ENCODE results near the gene MOB2.
"Not testable (repeated sequence)": the region's sequence is repeated elsewhere in the genome, so short reads cannot be mapped to it uniquely, and the experiment has no call there.

Gene MOB2

DNA sequence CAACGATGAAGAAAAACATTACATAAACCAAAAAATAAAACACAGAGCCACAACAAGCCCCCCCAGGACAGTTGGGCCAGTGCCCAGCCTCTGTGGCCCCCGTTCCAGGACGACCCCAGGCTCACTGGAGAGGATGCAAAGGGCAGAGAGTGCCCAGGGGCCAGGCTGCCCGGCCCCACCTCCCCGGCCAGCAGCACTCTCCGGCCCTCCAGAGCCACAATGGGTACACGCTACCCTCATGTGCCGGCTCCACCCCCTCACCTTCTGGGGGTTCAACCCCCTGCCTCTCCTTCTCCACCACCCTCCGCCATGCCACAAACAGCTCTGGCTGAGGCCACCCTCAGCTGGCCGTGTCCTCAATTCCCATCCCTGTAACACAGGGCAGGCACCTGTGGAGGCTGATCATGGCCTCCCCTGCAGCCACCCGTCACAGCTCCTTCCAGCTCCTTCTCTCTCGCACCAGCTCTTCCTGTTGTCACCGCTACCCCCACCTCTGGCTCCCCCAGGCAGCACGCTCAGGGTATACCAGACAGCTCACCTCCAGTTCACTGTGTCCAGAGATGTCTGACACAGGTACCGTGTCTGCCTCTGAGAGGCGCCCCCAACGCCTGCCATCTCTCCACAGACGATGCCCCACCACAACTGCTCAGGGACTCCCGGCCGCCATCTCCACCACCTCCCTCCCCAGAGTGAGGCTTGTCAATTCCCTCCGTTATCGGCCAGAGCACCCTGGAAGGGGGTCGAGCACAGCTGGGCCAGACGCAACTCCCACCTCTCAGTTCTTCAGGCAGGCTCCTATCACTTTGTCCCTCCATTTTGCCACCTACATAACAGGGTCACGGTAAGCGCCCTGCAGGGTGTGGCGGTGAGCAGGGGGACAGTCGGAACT, 30.8 kb upstream of the MOB2 start:
- no peak for DNase-seq

DNA sequence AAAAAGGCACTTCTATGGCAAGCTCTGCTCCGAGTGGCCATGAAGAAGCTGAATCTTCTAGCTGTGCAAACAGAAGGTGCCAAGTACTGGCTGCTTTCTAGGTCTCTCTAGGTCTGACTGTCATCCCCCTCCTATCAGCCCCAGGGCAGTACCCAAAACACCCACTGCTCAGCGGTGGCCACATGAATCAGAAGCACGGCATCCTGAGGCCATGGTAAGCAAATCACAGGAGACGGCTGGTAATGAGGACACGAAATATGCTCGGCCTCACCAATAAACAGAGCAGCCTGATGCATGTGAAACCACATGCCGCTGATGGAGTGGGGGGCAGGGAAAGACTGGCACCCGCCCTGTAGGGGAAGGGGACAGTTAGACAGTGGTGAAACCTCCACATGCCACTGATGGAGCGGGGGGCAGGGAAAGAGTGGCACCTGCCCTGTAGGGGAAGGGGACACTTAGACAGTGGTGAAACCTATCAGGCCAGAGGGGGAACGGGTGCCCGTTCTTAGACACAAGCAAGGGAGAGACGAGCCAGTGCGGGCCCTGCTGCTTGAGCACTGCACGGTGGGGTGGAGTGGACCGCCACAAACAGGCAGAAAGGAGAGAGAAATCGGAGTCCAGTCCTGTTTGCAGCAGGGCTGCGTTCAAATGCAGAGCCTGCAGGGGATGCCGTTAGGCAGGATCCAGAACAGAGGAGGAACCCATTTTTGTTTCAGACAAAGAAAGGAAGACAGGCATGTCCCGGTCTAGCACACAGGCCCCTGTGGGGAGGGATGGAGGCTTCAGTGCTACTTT, 29.9 kb upstream of the MOB2 start:
- DNase-seq, result no peak

DNA sequence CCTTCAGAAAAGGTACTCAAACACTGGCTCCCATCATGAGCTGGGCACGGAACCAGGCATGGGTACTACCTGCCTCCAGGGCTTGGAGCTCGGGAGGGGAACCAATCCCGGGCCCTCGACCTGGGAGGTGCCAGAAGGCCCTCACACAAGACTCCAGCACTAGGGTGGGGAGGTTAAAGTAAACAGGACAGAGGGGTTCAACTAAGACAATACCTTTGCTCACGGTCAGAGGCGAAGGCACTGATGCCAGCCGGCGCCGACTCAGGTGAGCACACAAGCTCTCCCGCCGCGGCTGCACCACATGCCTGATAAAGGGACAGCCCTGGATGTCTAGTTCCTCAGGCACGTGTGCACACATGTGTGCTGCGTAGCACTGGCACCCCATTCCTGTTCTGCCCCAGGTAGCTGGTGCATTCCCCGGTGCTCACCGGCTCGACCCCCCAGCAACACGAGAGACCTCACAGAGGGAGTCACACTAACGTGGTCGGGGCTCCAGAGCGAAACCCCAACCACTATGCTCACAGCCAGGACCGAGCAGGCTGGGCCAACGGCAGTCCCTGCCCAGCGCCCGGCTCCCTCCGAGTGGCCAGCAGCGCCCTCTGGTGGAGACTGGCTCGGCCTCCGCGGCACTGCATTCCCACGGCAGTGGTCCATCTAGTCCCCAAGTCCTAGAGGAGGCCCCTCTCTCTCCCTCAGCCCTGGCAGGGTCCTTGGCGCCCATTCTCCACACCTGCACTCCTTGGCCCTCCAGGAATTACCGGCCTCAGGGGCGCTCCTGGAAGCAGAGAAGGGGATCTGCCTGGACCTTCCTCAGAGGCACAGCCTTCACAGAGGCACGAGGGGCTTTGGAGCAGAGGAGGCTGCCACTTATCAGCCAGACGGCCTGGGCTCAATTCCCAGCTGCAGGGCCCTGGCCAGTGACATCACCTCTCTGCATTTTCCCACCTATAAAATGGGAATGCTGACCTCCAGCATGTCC, 28.8 kb upstream of the MOB2 start:
- DNase-seq, result peak; percentile 77

DNA sequence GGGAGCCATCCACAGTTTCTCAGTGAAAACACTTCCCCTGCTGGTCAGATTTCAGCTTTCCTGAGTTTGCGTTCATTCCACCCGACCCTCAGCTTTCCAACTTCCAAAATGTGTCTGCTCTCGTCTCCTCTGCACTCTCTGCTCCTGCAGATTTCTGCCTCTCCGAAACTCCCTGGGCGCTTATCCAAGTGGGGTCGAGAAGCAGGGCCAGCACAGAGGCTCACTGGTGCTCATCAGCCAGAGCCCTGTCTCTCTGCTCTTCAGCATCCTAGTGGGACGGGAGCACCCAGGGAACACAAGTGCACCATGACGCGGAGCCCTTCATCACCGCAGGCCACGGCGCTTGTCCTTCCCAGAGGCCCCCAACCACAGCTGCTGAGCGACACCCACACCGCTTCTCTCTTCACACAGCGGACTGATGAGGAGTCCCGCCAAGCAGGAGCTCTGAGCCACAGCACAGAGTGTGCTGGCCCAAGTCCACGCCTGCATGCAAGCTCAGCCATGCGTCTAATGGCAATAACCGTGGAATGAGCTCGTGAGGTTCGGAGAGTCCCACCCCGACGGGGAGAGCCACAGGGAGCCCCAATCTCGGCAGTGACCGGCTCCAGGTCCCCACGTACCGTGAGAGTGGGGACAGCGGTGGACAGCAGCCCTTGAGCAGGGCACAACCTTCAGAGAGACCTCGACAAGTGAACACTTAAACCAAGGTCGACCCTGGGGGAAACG, 27.9 kb upstream of the MOB2 start:
- no peak for DNase-seq

DNA sequence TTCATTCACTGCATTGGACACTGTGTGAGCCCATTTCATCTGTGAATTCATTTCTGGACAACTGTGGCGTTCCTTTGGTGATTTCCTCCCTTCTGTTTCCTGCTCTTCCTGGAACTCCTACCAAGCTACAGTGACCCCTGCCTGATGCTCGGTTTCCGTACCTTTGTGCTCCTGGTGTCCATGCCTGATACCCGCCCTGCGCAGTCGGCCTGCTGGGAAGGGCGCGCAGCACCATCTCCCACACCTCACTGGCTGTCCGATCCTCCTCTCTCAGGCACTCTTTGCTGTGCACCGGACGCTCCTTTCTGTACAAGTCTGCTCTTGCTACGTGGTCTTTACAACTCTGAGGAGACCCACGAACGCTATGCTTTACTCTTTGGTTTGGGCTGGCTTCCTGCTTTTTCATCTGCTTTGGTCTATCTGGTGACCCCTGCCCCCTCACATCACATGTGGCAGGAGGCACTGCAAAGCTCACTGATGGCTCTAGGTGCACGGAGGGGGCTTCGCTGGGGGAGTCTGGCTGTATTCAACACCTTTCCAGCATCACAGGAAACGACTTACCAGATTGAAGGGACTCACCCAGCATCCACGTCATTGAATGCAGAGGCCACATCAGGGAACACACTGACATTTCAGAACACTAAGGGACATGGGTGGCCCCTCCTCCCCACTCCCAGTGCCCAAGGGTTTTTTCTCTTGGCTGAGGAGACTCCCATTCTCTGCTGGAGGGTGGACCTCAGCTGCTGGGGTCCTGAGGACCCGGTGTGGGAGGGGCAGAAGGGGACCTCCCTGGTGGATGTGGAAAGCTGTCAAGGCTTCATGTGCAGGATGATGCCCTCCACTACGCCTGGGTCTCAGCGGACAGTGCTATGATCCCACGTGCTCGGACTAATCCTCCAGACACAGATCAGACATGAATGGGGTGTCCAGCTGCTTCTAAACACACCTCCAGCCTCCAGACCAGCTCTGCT, 27.0 kb upstream of the MOB2 start:
- no peak for DNase-seq

DNA sequence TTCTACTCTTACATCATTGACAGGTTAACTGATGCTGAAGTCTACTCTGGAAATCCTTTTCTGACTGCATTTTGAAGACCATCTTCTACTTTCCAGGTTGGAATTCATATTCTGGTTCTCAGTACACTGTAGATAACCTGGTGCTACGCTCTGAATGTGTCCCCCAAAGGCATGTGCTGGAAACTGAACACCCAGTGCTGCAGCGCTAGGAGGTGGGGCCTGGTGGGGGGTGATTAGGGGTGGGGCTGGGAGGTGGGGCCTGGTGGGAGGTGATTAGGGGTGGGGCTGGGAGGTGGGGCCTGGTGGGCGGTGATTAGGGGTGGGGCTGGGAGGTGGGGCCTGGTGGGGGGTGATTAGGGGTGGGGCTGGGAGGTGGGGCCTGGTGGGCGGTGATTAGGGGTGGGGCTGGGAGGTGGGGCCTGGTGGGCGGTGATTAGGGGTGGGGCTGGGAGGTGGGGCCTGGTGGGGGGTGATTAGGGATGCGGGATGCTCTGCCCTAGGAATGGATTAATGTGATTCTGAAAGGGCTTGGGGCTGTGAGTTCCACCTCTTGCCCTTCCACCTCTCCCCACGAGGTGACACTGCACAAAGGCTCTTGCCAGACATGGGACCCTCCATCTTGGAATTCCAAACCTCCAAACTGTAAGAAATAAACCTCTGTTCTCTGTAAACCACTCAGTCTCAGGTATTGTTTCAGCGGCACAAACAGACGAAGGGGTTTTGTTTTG, 26.1 kb upstream of the MOB2 start:
- DNase-seq, result not testable (repeated sequence)

DNA sequence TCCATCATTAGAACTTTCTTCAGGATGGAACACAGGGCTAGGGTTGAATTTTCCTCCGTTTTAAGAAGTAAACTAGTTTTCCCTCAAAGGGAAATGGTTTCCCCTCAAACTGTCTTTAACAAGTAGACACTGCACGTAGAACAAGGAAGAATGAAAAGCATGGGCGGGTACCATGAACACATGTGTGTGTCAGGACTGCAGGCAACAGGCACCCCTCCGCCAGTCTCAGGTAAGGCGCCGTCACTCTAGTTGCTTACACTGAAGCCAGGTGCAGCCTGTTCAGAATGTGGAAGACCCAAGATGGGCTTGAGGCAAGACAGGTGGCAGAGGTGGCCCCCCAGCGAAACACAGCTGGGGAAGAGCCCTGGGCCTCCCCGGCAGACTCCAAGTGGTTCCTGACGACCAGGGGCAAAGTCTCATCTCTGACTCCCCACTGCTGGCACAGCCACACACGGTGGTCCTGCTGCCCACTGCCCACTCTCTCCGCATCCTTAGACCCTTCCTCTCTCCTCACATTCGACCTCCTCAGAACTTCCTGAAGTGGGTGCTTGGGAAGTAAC, 25.4 kb upstream of the MOB2 start:
- DNase-seq, result no peak

DNA sequence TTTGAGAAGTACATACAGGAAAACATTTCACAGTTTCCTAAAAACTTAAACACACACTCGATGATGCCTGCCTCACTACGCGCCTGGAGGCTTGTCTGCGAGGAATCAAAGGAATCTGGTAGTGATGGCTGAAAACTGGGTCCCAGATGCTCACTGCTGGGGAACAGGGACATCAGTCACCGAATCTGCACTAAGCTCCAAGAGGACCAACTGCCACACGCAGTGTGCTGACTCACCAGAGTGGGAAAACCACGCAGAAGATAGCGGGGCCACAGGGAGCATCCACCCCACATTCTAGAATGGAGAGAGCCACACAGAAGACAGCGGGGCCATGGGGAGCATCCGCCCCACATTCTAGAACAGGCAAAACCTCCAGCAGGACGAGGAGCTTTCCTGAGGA, 24.3 kb upstream of the MOB2 start:
- DNase-seq, result no peak

DNA sequence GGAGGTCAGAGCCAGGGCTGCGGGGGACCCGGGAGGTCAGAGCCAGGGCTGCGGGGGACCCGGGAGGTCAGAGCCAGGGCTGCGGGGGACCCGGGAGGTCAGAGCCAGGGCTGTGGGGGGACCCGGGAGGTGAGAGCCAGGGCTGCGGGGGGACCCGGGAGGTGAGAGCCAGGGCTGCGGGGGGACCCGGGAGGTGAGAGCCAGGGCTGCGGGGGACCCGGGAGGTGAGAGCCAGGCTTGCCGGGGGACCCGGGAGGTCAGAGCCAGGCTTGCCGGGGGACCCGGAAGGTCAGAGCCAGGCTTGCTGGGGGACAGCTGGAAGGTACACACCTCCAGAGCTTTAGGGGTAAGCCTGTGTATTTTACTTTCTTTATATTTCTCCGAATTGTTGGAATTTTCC, 23.8 kb upstream of the MOB2 start:
- not testable (repeated sequence) for DNase-seq

DNA sequence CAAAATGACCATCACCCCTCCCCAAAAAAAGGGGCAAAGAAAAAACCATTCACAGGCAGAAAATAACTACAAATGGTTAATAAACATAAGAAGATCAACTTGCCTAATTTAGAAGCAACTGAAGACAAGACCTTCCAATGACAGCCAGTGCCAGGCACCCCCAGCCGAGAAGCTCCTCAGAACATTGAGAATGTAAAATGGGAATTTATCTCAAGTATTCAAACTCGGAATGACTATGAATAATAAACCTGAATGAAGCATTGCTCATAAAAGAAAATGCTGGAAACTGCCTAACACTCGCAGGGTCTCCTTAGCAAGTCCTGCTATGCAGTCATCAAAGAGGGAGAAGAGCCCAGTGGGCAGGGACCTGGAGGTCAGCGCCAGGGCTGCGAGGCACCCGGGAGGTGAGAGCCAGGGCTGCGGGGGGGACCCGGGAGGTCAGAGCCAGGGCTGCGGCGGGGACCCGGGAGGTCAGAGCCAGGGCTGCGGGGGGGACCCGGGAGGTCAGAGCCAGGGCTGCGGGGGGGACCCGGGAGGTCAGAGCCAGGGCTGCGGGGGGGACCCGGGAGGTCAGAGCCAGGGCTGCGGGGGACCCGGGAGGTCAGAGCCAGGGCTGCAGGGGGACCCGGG, 23.2 kb upstream of the MOB2 start:
- no peak for DNase-seq

DNA sequence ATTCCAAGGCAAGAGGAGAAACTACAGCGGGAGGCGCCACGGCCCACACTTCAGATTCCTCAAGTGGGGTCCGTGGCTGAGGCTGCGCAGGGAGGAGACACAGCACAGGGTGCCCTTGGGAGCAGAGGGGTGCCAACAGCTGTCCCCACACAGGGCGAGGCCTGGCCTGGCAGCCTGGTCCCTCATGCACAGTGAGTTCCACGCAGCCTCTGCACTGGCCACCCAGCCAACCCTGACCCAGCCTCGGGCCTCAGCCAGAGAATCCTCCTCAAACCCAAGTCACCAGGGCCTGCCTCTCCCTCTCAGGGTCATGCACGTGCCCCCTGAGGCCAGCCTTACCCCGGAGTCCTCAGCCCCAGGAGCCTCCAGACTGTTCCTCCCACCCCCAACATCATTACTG, 22.4 kb upstream of the MOB2 start:
- no peak for DNase-seq

DNA sequence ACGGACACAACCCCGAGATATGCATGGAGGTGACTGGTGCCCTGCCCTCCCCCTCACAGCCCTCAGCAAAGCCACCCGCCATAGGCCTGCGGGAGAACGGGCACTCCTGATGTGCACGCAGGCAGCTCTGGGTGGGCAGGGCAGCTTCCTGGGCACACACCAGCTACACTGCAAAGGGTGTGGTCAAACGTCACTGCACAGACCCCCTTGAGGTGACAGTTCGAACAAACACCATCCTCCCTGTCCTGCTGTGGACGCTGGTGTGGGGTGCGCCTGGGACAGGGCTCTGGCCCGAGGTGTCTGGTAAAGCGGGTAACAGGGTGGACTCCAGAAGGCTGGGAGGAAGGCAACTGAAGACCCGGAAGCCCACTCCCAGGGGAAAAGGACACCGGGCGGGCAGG, 21.9 kb upstream of the MOB2 start:
- no peak for DNase-seq

DNA sequence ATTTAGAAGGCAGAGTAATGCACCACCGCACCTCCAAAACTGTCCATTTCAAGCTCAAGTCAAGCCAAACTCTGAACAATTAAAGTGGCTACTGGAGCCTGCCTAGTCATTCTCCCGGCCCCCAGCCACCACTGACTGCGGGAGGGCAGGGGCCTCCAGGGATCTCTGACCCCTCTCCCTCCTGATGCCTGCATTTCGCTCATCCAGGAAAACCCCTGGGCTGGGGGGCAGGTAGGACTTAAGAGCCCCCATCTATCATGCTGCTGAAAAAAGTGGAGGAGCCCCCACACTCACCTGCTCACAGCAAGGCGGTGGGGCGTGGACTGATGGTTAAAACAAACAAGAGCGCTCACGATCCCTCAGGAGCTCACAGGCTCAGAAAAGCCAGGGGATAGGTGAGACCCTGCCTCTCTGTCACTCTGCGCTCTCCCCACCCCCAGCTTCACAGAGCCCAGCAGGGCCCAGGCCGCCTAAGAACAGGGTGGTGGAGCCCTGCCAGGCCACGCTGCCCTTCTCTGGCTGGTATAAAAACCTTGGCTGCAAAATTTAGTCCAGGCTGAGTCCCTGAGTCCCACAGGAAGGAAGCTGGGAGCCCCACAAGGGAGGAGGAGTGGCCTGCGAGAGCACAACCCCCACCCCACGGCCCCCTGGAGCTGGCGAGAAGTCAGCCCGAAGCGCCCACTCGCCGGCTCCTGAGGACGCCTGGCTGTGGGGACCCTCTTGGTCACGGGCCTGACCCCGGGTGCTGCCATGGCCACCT, 21.0 kb upstream of the MOB2 start:
- no peak for DNase-seq

DNA sequence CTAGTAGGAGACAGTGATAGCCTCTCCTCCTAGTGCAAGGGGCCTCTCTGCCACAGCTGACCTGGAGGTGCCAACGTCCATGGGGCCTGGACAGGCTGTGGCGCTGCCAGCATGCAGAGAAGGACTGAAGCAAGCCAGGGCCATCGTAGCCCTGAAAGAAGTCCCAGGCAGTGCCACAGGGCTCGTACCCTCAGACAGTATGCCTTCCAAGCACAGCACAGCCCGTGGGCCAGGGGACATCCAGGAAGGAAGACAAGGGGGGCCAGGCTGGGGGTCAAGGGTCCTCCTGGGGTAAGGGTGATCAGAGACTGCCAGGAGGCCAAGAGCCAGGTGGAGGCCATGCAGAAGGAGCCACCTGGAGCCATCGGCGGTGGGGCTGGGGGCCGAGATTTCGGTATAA, 20.4 kb upstream of the MOB2 start:
- DNase-seq, result no peak

DNA sequence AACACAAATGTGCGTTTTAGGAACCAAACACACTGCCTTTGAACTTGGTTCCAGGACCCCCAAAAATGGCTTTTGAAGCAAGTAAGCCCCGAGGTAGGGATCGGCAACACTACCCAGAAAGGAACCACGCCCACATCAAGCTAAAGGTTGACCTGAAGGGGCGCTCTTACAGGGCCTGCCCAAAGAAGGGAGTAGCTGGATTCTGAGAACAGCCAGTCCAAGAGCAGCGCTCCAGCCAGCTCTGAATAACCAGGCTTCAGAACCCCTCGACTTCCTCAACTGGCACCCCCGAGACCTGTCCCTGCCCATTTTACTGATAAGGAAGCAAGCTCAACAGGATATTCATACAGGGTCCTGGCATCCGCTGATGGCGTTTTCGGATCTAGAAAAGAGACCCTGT, 18.9 kb upstream of the MOB2 start:
- no peak for DNase-seq

DNA sequence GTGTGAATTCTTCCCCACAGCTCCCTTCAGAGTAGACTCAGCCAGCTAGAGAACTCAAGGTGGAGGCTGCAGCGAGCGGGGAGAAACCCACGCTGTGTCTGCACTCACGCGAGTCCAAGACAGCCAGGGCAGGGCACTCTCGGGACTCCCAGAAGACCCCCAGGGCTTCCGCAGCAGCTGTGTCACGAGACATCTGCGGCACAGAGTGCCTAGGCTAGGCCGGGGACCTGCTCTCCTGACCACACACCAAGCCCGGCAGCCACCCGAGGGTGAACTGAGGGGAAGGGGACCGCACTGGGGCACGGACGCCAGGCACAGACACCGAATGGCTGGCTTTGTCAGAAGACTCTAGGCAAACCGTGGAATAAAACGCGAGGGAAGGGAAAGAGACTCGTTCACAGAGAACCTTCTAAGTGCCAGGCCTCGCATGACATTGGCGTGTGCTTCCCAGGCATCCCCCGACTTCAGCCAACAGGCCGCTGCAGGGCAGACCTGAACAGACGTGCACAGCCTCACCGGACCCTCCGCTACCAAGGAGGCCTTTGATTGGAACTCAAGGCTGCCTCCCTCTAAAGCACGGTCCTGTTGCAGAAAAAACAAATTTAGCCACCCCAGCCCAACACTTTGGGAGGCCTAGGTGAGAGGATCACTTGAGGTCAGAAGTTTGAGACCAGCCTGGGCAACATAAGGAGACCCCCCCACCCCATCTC, 18.2 kb upstream of the MOB2 start:
- no peak for DNase-seq

DNA sequence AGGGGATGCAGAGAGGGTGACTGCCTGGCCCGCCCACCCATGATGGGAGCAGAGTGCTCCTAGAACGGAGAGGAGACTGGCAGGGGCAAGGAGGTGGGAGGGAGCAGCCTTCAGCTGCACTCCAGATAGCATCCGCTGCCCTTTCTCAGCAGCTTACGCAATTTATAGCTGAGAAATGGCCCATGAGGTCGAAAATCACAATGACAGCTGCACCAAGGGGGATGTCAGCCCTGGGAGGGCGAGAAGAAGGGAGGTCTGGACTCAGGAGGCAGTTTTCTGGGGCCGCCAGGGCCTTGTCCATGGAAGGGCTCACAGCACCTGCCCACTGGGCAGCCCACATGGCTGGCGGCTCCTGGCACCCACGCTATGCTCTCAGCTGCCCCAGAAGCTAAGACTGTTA, 17.6 kb upstream of the MOB2 start:
- no peak for DNase-seq

DNA sequence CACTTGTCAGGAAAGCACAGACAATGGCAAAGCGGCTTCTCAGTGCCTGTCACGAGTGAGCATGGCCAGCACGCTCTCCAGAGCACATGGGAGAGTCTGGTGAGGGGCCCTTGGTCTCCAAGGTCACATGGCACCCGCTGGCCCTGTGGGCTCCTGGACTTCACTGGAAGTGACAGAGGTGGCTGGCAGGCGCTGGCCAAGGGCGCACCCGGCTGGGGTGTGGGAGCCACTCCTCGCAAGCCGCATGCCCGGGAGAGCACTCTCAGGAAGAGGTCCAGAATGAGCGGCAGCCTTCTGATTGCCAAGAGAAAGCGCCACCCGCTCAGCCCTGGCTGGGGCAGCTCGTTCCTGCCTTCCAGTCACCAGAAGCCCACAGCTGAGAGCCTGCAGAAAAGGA, 17.1 kb upstream of the MOB2 start:
- no peak for DNase-seq

Measured in activated CD8-positive, alpha-beta memory T cell treated with anti-CD3 and anti-CD28 coated beads, Interleukin-2, amount 50 U/mL, for 4 hours (primary cell).